Measurements from ENCODE around the gene HTR3D. TPM values are rescaled to one million over a fixed set of nuclear protein-coding genes. Genes with fewer than 3 reads are reported as not detected.

The HTR3D gene
- total and polyA plus RNA-seq, 2 experiments from 2014 or later: not detected

DNA sequence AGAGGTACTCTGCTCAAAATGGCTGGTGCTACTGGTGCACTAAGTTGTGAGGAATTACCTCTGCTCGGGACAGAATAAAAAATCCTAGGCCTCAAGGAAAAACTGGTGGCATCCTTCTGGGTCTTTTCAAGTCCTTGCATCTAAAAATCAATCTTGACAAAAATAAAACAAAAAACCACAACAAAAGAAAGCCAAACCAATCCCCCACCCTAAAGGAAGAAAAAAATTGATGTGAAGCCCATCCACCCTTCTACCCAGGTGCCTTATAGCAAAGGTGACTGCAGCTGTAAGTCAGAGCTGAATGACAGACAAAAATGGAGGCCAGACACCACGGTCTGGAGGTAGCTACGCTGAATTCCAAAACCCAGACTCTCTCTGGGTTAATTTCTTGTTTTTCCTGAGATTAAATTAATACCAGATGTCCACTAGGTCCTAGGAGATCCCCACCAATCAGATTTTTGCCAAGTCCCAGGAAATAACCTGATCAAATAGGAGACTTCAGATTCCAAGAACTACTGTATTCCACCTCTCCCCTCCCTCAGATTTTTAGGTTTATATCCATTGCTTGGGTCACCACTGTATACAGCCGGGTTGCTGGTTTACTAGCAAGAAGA, 47.3 kb upstream of the HTR3D start (continued):
- TF ChIP-seq REST (IDR thresholded peaks at IDR 0.05; ENCODE audit: unreplicated experiment): no peak

GRCh38 chr3:183984749-183985729, 46.5 kb upstream of the HTR3D start:
- H3K9me3 Mint-ChIP-seq: no peaks in the 10 kb centered on the region
- no peaks in the 10 kb centered on the region for H3F3A ChIP-seq (replicated peaks; ENCODE audit: low read depth)
- no peak overlapping the region for H3K4me3 ChIP-seq
- H3K4me3 Mint-ChIP-seq: peak overlapping the region; percentile 18; the same call in 1 of the 3 replicates
- H3K27ac Mint-ChIP-seq: peak overlapping the region; percentile 76; the same call in 1 of the 2 replicates
- H3K27me3 ChIP-seq (ENCODE audit: insufficient read depth): no peaks in the 10 kb centered on the region
- peak overlapping the region; percentile 18 for H3K4me2 ChIP-seq
- no peaks in the 10 kb centered on the region for H3K9me2 ChIP-seq (ENCODE audit: insufficient read depth)
- peaks cover 3% of the 10 kb centered on the region for H3K27me3 Mint-ChIP-seq (ENCODE audit: insufficient read depth, low read depth, poor library complexity)
- peaks cover 14% of the 10 kb centered on the region for H3K4me1 ChIP-seq (ENCODE audit: insufficient read depth)
- ATAC-seq (peak; percentile 84), DNase-seq (ENCODE audit: low spot score) (peak; percentile 52)
- H3K4me1 Mint-ChIP-seq: peaks cover 21% of the 10 kb centered on the region
- peaks cover 50% of the 10 kb centered on the region for H3K36me3 Mint-ChIP-seq (ENCODE audit: low read depth)
- H2AFZ ChIP-seq: no peak overlapping the region
- H3K36me3 ChIP-seq (ENCODE audit: insufficient read depth): peaks cover 15% of the 10 kb centered on the region
- H3K27ac ChIP-seq (ENCODE audit: low read depth): peak overlapping the region; percentile 76
- no peaks in the 10 kb centered on the region; the same call in 1 of the 2 replicates for H4K20me1 ChIP-seq (replicated peaks; ENCODE audit: insufficient read depth)
- H3K79me2 ChIP-seq (replicated peaks; ENCODE audit: insufficient read depth): no peaks in the 10 kb centered on the region
- TF ChIP-seq JUNB (IDR thresholded peaks at IDR 0.05; ENCODE audit: unreplicated experiment) (no peak), CREB1 (CRISPR knock-in tag; IDR thresholded peaks at IDR 0.05; ENCODE audit: low read depth) (no peak), ETS1 (IDR thresholded peaks at IDR 0.05) (no peak), ZNF114 (CRISPR knock-in tag; IDR thresholded peaks at IDR 0.05) (no peak)
- TF ChIP-seq, protein P1, sequence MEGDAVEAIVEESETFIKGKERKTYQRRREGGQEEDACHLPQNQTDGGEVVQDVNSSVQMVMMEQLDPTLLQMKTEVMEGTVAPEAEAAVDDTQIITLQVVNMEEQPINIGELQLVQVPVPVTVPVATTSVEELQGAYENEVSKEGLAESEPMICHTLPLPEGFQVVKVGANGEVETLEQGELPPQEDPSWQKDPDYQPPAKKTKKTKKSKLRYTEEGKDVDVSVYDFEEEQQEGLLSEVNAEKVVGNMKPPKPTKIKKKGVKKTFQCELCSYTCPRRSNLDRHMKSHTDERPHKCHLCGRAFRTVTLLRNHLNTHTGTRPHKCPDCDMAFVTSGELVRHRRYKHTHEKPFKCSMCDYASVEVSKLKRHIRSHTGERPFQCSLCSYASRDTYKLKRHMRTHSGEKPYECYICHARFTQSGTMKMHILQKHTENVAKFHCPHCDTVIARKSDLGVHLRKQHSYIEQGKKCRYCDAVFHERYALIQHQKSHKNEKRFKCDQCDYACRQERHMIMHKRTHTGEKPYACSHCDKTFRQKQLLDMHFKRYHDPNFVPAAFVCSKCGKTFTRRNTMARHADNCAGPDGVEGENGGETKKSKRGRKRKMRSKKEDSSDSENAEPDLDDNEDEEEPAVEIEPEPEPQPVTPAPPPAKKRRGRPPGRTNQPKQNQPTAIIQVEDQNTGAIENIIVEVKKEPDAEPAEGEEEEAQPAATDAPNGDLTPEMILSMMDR (conservative IDR thresholded peaks at IDR 0.05; ENCODE audit: low read depth in 2 of 2): no peak
- TF ChIP-seq, protein P2, sequence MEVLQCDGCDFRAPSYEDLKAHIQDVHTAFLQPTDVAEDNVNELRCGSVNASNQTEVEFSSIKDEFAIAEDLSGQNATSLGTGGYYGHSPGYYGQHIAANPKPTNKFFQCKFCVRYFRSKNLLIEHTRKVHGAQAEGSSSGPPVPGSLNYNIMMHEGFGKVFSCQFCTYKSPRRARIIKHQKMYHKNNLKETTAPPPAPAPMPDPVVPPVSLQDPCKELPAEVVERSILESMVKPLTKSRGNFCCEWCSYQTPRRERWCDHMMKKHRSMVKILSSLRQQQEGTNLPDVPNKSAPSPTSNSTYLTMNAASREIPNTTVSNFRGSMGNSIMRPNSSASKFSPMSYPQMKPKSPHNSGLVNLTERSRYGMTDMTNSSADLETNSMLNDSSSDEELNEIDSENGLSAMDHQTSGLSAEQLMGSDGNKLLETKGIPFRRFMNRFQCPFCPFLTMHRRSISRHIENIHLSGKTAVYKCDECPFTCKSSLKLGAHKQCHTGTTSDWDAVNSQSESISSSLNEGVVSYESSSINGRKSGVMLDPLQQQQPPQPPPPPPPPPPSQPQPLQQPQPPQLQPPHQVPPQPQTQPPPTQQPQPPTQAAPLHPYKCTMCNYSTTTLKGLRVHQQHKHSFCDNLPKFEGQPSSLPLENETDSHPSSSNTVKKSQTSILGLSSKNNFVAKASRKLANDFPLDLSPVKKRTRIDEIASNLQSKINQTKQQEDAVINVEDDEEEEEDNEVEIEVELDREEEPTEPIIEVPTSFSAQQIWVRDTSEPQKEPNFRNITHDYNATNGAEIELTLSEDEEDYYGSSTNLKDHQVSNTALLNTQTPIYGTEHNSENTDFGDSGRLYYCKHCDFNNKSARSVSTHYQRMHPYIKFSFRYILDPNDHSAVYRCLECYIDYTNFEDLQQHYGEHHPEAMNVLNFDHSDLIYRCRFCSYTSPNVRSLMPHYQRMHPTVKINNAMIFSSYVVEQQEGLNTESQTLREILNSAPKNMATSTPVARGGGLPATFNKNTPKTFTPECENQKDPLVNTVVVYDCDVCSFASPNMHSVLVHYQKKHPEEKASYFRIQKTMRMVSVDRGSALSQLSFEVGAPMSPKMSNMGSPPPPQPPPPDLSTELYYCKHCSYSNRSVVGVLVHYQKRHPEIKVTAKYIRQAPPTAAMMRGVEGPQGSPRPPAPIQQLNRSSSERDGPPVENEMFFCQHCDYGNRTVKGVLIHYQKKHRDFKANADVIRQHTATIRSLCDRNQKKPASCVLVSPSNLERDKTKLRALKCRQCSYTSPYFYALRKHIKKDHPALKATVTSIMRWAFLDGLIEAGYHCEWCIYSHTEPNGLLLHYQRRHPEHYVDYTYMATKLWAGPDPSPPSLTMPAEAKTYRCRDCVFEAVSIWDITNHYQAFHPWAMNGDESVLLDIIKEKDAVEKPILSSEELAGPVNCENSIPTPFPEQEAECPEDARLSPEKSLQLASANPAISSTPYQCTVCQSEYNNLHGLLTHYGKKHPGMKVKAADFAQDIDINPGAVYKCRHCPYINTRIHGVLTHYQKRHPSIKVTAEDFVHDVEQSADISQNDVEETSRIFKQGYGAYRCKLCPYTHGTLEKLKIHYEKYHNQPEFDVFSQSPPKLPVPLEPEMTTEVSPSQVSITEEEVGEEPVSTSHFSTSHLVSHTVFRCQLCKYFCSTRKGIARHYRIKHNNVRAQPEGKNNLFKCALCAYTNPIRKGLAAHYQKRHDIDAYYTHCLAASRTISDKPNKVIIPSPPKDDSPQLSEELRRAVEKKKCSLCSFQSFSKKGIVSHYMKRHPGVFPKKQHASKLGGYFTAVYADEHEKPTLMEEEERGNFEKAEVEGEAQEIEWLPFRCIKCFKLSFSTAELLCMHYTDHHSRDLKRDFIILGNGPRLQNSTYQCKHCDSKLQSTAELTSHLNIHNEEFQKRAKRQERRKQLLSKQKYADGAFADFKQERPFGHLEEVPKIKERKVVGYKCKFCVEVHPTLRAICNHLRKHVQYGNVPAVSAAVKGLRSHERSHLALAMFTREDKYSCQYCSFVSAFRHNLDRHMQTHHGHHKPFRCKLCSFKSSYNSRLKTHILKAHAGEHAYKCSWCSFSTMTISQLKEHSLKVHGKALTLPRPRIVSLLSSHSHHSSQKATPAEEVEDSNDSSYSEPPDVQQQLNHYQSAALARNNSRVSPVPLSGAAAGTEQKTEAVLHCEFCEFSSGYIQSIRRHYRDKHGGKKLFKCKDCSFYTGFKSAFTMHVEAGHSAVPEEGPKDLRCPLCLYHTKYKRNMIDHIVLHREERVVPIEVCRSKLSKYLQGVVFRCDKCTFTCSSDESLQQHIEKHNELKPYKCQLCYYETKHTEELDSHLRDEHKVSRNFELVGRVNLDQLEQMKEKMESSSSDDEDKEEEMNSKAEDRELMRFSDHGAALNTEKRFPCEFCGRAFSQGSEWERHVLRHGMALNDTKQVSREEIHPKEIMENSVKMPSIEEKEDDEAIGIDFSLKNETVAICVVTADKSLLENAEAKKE (CRISPR knock-in tag; IDR thresholded peaks at IDR 0.05): no peak
